HEK293 (cell line): ENCODE measurements around the gene MAP3K12.
A peak's percentile ranks its signal among the peaks of the same experiment; 100 is the strongest.

Experiments
- CTCF ChIA-PET: fragments of 350-600 bp; formaldehyde crosslinking; extraction: SDS; loops from one replicate; lab custom pipeline; 2021; ENCODE audit warnings: antibody characterized with exemption; lab: Yijun Ruan, JAX
- POLR2A ChIA-PET: fragments of 300-600 bp; formaldehyde crosslinking; extraction: SDS; loops from one replicate; lab custom pipeline; 2020; ENCODE audit warnings: antibody characterized with exemption, inconsistent platforms; lab: Yijun Ruan, JAX
- H3K27ac ChIP-seq: fragments of 200-500 bp; sonication (Bioruptor generic); 2 replicates; pipeline ENCODE4 v1.5.1; 2014; ENCODE audit warnings: low read depth, low read length, control low read depth, inconsistent platforms; ENCODE audit errors: extremely low read depth
- H3K36me3 ChIP-seq, 2 experiments: fragments of 200-500 bp in 1 of 2; sonication (Bioruptor generic) in 1 of 2; 1 replicate in 1 of 2; 2 replicates in 1 of 2; pipeline ENCODE4 v1.5.1; 2014 to 2017; ENCODE audit warnings: inconsistent platforms in 2 of 2, low read length in 2 of 2; ENCODE audit not compliant: control insufficient read depth in 2 of 2, insufficient read depth in 1 of 2
- H3K4me1 ChIP-seq: fragments of 200-500 bp; sonication (Bioruptor generic); 2 replicates; pipeline ENCODE4 v1.5.1; 2014; ENCODE audit warnings: mild to moderate bottlenecking, low read length, inconsistent platforms; ENCODE audit not compliant: control insufficient read depth, insufficient read depth
- H3K4me3 ChIP-seq: 2 replicates; pipeline ENCODE4 v1.5.1; 2011; ENCODE audit warnings: low read depth, mild to moderate bottlenecking, control low read depth, low read length, moderate library complexity
- H3K9me3 ChIP-seq: fragments of 200-500 bp; sonication (Bioruptor generic); 2 replicates; pipeline ENCODE4 v1.5.1; 2014; ENCODE audit warnings: low read depth, low read length, inconsistent platforms; ENCODE audit not compliant: control insufficient read depth, insufficient read depth
- HOXD13 ChIP-seq: sonication (generic); formaldehyde crosslinking; IDR thresholded peaks from 2 replicates; pipeline ENCODE4 v1.8.0; 2022; ENCODE audit warnings: missing genetic modification reagents, borderline replicate concordance
- SCRT2 ChIP-seq: fragments of 450-650 bp; formaldehyde crosslinking; IDR thresholded peaks from 2 replicates; pipeline ENCODE4 v1.5.1; 2016; ENCODE audit warnings: missing biosample characterization, missing genetic modification characterization
- WT1 ChIP-seq: fragments of 450-650 bp; formaldehyde crosslinking; IDR thresholded peaks from 2 replicates; pipeline ENCODE4 v1.5.1; 2016; ENCODE audit warnings: missing biosample characterization, missing genetic modification characterization
- YY1 ChIP-seq: fragments of 450-650 bp; formaldehyde crosslinking; IDR thresholded peaks from 2 replicates; pipeline ENCODE4 v1.5.1; 2018; ENCODE audit warnings: missing biosample characterization, missing genetic modification characterization
- ZNF184 ChIP-seq: fragments of 450-650 bp; IDR thresholded peaks from 2 replicates; pipeline ENCODE4 v1.5.1; 2018; ENCODE audit warnings: missing biosample characterization, mild to moderate bottlenecking, missing genetic modification characterization
- ZNF24 ChIP-seq: fragments of 450-650 bp; formaldehyde crosslinking; IDR thresholded peaks from 2 replicates; pipeline ENCODE4 v1.5.1; 2016; ENCODE audit warnings: missing biosample characterization, missing genetic modification characterization
- ZNF274 ChIP-seq, 2 experiments: fragments of 200-500 bp in 1 of 2; fragments of 450-650 bp in 1 of 2; sonication (Bioruptor generic) in 1 of 2; formaldehyde crosslinking in 1 of 2; IDR thresholded peaks; 2 replicates each; pipeline versions ENCODE4 v1.5.1 to v1.6.1; 2014 to 2016; ENCODE audit warnings: borderline replicate concordance in 1 of 2, inconsistent platforms in 1 of 2, low read length in 1 of 2, missing biosample characterization in 1 of 2, missing genetic modification characterization in 1 of 2
- ZNF423 ChIP-seq: fragments of 450-650 bp; formaldehyde crosslinking; IDR thresholded peaks from 2 replicates; pipeline ENCODE4 v1.5.1; 2016; ENCODE audit warnings: missing biosample characterization, missing genetic modification characterization
- ZNF530 ChIP-seq: fragments of 450-650 bp; formaldehyde crosslinking; IDR thresholded peaks from 2 replicates; pipeline ENCODE4 v1.5.1; 2016; ENCODE audit warnings: low read depth, missing biosample characterization, missing genetic modification characterization
- ZNF660 ChIP-seq: fragments of 450-650 bp; IDR thresholded peaks from 2 replicates; pipeline ENCODE4 v1.5.1; 2018; ENCODE audit warnings: missing biosample characterization, mild to moderate bottlenecking, missing genetic modification characterization
- ZNF76 ChIP-seq: fragments of 450-650 bp; formaldehyde crosslinking; IDR thresholded peaks from 2 replicates; pipeline ENCODE4; 2016; ENCODE audit warnings: low read depth, missing biosample characterization, missing genetic modification characterization, borderline replicate concordance
- ZNF768 ChIP-seq: fragments of 450-650 bp; formaldehyde crosslinking; IDR thresholded peaks from 2 replicates; pipeline ENCODE4 v1.5.1; 2018; ENCODE audit warnings: missing biosample characterization, mild to moderate bottlenecking, missing genetic modification characterization
- TF ChIP-seq, protein P1 (sequence below): fragments of 450-650 bp; formaldehyde crosslinking; IDR thresholded peaks from 2 replicates; pipeline ENCODE4 v1.5.1; 2016; ENCODE audit warnings: missing biosample characterization, missing genetic modification characterization
- TF ChIP-seq, protein P2 (sequence below): fragments of 450-650 bp; formaldehyde crosslinking; IDR thresholded peaks from 2 replicates; pipeline ENCODE4 v1.5.1; 2016; ENCODE audit warnings: missing biosample characterization, missing genetic modification characterization

Gene MAP3K12

DNA sequence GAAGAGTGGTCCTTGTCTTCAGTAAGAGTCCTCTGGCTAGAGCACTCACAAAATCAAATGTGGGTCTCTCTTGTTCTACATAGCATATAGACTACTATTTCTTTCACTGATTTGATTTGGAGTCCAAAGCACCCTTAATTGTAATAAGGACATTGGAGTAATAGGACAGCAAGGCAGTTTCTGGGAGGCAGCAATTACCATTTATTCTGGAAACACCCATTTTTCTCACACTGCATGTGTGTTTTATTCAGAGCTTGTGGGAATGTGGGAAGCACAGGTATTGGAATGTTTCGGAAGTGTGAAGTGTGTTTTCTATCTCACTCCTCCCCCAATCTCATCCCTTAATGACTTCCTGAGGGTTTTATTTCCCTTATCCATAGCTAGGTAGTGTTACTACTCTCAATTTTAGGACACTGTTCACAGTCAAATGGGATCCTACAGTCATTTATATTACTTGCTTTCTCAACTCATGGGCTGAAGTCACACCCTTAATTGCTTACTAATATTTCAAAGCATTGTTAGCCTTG, 27.1 kb downstream of the MAP3K12 start (continued):
- TF ChIP-seq ZNF660 (no peak), ZNF423 (no peak), WT1 (no peak)
- TF ChIP-seq, protein P1, sequence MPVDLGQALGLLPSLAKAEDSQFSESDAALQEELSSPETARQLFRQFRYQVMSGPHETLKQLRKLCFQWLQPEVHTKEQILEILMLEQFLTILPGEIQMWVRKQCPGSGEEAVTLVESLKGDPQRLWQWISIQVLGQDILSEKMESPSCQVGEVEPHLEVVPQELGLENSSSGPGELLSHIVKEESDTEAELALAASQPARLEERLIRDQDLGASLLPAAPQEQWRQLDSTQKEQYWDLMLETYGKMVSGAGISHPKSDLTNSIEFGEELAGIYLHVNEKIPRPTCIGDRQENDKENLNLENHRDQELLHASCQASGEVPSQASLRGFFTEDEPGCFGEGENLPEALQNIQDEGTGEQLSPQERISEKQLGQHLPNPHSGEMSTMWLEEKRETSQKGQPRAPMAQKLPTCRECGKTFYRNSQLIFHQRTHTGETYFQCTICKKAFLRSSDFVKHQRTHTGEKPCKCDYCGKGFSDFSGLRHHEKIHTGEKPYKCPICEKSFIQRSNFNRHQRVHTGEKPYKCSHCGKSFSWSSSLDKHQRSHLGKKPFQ (tag by site-specific recombination), result 0 out of 2 replicates have a peak, but pooled peaks have one; percentile 53

DNA sequence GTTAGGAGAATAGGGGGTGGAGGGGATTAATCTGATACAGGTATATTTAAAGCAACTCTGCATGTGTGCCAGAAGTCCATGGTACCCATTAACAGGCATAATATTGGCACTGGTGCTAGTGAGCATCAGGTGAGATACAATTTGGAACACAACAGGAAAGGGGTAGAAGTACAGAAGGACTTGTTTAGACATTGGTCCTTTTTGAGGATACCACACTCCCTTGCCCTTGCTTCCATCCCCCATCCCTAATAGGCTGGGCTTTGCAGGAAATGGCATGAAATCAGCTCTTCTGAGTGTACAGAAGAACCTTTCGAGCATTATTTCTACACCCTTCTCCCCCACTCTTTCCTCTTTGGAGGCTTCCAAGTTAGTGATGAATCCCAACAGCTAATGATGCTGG, 31.0 kb downstream of the MAP3K12 start:
- no peak for TF ChIP-seq ZNF76 (tag by site-specific recombination)
- TF ChIP-seq ZNF768 (tag by site-specific recombination), result no peak
- TF ChIP-seq ZNF24 (tag by site-specific recombination), result no peak
- TF ChIP-seq, protein P2, sequence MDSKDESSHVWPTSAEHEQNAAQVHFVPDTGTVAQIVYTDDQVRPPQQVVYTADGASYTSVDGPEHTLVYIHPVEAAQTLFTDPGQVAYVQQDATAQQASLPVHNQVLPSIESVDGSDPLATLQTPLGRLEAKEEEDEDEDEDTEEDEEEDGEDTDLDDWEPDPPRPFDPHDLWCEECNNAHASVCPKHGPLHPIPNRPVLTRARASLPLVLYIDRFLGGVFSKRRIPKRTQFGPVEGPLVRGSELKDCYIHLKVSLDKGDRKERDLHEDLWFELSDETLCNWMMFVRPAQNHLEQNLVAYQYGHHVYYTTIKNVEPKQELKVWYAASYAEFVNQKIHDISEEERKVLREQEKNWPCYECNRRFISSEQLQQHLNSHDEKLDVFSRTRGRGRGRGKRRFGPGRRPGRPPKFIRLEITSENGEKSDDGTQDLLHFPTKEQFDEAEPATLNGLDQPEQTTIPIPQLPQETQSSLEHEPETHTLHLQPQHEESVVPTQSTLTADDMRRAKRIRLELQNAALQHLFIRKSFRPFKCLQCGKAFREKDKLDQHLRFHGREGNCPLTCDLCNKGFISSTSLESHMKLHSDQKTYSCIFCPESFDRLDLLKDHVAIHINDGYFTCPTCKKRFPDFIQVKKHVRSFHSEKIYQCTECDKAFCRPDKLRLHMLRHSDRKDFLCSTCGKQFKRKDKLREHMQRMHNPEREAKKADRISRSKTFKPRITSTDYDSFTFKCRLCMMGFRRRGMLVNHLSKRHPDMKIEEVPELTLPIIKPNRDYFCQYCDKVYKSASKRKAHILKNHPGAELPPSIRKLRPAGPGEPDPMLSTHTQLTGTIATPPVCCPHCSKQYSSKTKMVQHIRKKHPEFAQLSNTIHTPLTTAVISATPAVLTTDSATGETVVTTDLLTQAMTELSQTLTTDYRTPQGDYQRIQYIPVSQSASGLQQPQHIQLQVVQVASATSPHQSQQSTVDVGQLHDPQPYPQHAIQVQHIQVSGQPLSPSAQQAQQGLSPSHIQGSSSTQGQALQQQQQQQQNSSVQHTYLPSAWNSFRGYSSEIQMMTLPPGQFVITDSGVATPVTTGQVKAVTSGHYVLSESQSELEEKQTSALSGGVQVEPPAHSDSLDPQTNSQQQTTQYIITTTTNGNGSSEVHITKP (tag by site-specific recombination), result peak; percentile 90
- no peak for TF ChIP-seq YY1 (tag by site-specific recombination)
- Histone ChIP-seq H3K27ac (no peak overlapping the region), H3K9me3 (no peaks in the 10 kb centered on the region), H3K4me1 (no peaks in the 10 kb centered on the region), H3K4me3 (no peak overlapping the region), H3K36me3 (peaks cover 94 to 99% of the 10 kb centered on the region in 2 experiments)
- ChIA-PET CTCF (interaction anchor here (0.8 to 1.3 kb wide), 2 partner anchors 8 to 115 kb away, joined by 3 to 4 read pairs; no protein-coding TSS in a partner anchor), POLR2A (interaction anchor here (1.4 kb wide), 2 partner anchors 10 to 11 kb away, joined by 3 read pairs; no protein-coding TSS in a partner anchor)

DNA sequence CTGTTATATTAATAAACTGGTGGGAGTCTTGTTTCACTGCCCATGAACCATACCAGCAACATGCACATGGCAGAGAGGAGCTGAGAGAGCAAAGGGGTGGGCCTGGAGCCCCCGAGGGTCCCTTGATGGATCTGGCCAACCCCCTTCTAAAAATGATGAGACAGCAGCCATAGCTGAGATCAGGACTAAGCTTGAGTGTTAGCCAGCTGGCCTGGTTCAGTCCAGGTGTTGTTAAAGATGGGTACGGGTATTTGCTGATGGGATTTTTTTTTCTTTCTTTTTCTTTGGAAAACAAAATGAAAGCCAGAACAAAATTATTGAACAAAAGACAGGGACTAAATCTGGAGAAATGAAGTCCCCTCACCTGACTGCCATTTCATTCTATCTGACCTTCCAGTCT, 31.4 kb downstream of the MAP3K12 start:
- Histone ChIP-seq H3K9me3 (no peaks in the 10 kb centered on the region), H3K4me1 (no peaks in the 10 kb centered on the region), H3K36me3 (peaks cover 93 to 99% of the 10 kb centered on the region in 2 experiments), H3K27ac (no peak overlapping the region), H3K4me3 (no peak overlapping the region)
- ChIA-PET POLR2A (interaction anchor here (0.7 to 1.4 kb wide), 3 partner anchors 9 to 87 kb away, joined by 3 read pairs; no protein-coding TSS in a partner anchor), CTCF (interaction anchor here (0.8 to 1.3 kb wide), 2 partner anchors 9 to 115 kb away, joined by 3 to 4 read pairs; no protein-coding TSS in a partner anchor)
- no peak for TF ChIP-seq ZNF274 (IDR thresholded peaks at IDR 0.05; ENCODE audit: low read length)
- TF ChIP-seq ZNF274 (tag by site-specific recombination; IDR thresholded peaks at IDR 0.05; ENCODE audit: borderline replicate concordance), result no peak
- TF ChIP-seq HOXD13 (CRISPR knock-in tag), result no peak

DNA sequence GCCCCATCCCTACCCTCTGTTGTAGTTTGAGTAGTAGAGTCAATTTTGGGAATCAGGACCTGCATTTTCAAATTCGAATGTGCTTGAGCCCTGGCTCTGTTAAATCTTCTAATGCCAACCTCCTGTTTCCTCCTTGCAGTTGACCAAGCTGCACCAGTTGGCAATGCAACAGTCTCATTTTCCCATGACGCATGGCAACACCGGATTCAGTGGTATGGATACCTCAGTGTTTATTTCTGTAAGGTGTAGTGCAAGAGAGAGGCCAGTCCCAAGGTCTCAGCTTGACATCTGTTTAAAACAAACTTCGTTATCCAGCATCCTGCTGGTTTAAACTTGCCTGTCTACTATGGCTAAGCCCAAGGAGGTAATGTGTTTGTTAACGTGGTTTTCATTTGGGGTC, 32.2 kb downstream of the MAP3K12 start:
- H3K36me3 ChIP-seq, result peaks cover 93 to 99% of the 10 kb centered on the region in 2 experiments
- H3K27ac ChIP-seq, result no peak overlapping the region
- H3K9me3 ChIP-seq, result no peaks in the 10 kb centered on the region
- TF ChIP-seq SCRT2 (tag by site-specific recombination) (peak; percentile 8; the same call in 1 of the 2 replicates), ZNF530 (tag by site-specific recombination) (no peak), ZNF184 (tag by site-specific recombination) (no peak)
- H3K4me3 ChIP-seq, result no peak overlapping the region
- ChIA-PET CTCF (interaction anchor here (0.6 to 1.3 kb wide), 2 partner anchors 10 to 176 kb away, joined by 4 read pairs; no protein-coding TSS in a partner anchor), POLR2A (interaction anchor here (0.7 to 1.4 kb wide), 2 partner anchors 9 to 86 kb away, joined by 3 read pairs; no protein-coding TSS in a partner anchor)
- no peaks in the 10 kb centered on the region for H3K4me1 ChIP-seq
